ENCODE data around the gene CNEP1R1.

CNEP1R1 gene

DNA sequence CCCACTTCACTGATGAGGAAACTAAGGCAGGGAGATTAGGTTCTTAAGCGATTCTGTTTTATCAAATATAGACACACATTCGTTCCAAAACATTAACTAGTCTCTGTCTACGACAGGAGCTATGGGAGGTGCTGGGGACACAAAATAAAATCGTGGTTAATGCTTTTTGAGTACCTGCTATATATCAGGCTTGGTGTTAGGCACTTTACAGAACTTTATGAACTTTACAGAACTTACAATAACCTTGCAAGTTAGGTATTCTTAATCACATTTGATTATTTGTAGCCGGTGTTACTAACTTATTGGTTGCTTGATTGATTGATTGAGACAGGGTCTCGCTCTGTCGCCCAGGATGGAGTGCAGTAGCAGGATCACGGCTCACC lies 40.2 kb downstream of the CNEP1R1 start:
- DNase-seq (ENCODE audit: low read depth, low spot score): no peak

DNA sequence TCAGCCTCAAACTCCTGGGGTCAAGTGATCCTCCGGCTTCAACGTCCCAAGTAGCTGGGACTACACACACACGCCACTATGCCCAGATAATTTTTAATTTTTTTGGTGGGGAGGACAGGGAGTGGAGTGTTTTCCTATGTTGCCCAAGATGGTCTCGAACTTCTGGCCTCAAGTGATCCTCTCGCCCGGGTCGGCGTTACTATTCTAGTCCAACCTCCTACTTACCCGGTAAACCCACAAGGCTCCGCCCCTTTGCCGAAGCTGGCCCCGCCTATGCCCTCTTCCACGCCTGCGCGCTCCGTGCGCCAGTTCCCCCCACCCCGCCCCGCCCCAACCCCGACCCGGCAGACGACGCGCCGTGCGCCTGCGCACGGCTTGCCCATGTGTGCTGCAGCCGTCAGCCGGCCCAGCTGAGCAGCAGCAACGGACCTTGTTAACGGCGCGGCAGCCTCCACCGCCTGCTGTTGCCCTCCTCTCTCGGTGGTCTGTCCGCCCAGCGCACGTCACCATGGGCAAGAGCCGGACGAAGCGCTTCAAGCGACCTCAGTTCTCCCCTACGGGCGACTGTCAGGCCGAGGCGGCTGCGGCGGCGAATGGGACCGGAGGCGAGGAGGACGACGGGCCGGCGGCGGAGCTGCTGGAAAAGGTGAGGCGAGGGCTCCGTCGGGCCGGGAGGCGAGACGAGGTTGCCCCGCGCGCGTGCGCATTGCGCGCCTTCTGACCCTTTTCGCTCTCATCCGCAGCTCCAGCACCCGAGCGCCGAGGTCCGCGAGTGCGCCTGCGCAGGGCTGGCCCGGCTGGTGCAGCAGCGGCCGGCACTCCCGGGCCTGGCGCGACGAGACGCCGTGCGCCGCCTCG lies 40.8 kb downstream of the CNEP1R1 start, which contains the start of gene HEATR3:
HEATR3 (plus strand) TSS at position 347 of the 858 bp plus-strand sequence; CDS start at position 509, 162 bp downstream.
- peak; percentile 83 for DNase-seq (ENCODE audit: low read depth, low spot score)

DNA sequence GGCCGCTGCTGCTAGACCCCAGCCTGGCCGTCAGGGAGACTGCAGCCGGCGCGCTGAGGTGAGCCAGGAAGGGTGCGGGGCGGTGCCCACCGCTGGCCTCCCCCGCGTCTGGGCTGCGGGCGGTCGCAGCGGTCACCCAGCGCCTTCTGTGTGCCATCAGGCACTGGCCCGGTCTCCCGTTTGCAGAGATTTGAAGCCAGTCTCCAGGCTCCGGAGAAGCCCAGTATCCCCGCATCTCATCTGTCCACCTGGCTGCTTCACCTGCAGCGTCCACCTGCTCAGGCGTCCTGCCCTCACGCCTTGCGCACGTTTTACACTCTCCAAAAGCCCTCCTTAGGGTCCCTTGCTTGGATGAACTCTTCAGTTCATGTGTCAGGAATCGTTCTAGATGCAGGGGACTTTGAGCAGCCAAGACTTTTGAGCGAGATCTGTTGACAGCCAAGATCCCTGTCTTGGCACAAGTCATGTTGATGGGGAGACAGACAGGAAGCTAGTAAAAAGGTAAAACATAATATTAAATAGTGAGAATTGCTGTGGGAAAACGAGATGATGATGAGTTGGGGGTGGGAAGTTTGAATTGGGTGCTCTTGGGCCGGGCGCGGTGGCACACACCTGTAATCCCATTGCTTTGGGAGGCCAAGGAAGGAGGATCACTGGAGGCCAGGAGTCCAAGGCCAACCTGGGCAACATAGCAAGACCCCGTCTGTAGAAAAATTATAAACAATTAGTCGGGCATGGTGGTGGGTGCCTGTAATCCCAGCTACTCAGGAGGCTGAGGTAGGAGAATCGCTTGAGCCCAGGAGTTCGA lies 41.7 kb downstream of the CNEP1R1 start:
- no peak for DNase-seq (ENCODE audit: low read depth, low spot score)

DNA sequence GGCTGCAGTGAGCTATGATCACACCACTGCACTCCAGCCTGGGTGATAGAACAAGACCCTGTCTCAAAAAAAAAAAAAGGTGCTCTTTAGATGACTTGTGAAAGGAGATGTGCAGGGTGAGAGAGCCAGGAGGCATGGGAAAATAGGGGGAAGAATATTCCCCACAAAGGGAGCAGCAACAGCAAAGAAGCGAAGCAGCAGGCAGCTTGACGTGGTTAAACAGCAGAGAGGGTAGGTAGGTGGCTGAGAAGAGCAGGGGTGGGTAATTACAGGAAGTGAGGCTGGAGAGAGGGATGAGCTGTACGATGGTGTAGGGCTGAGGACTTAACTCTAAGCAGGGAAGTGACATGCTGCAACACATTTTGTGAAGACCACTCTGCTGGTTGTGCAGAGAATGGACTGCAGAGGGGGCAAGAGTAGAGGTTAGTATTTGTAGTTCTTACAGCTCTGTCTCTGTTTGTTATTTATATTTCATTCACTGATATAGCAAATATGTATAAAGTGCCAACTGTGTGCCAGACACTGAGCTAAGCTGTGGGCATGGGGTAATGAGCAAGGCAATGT lies 42.3 kb downstream of the CNEP1R1 start:
- no peak for DNase-seq (ENCODE audit: low read depth, low spot score)

DNA sequence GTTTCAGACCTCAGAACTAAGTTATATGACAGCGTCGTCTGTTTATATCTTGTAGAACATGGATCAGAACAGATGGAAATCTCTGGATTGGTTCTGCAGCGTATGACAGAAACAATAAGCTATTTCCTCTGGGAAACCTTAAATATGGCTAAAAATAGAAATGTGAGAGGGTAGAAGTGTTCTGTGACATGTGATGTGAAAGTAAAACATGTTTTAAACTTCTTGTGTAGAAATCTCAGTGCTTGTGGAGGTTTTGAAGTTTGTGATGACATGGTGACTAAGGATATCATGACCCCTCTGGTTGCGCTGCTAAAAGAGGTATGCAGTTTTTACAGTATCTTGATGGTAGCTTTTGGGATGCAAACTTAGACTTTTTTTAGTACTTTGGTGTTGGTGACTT lies 43.5 kb downstream of the CNEP1R1 start:
- DNase-seq (ENCODE audit: low read depth, low spot score): no peak

DNA sequence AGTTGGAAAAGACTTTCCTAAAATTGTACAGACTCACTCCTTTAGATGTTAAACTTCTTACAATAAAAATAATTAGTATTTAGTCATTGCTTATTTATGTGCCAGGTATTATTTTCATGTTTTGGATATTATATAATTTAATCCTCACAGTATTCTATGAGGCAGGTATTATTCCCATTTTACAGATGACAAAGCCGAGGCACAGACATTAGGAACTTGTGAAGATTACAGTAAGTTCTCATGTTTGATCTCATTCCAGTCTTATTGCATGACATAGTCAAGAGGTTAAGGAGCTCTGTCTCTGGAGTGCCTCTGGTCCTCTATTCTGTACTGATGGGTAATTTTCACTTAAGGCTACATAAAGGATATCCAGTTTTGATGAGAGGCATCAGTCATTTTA lies 44.0 kb downstream of the CNEP1R1 start:
- no peak for DNase-seq (ENCODE audit: low read depth, low spot score)

DNA sequence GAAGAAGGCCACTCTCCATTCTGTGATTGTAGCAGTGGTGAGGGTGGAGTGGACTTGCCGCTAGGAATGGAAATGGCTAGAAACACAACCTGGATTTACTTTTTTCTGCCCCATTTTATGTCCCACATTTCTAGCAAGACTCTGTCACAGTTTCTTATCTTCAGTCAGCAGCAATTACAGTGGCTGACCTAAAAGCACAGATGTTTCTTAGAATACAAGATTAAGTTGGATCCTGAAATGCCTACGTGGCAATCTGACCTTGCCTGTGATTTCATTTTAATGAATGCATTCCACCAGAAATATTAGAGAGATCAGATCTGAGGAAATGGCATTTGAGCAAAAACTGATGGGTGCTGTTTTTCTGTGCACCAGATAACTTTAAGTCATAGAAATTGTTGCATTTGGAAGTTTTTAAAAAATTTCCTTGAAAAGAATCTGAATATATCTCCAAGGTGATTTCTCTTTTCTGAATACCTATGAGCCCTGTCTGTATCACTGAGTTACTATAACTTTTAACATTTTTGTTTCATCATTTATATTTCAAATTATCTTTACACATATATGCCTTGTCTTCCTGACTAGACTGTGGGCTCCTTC lies 46.1 kb downstream of the CNEP1R1 start:
- DNase-seq (ENCODE audit: low read depth, low spot score): no peak

DNA sequence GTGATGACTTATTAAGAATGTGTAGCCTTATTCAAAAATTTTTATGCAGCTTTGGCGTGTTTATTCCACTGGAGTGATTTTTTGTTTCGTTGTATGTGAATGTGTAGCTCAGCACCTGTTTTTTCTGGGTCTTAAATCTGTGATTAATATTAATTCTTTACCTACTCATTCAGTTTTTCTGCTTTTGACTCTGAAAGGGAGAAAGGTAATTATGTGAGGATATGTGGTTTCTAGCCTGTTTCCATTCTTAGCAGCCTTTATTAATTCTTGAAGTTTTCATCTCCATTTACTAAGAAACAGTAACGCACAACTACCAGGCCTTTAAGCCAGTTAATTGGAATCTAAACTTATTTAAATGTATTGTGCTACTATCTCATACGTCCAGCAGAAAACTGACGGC lies 47.7 kb downstream of the CNEP1R1 start:
- DNase-seq (ENCODE audit: low read depth, low spot score): no peak

DNA sequence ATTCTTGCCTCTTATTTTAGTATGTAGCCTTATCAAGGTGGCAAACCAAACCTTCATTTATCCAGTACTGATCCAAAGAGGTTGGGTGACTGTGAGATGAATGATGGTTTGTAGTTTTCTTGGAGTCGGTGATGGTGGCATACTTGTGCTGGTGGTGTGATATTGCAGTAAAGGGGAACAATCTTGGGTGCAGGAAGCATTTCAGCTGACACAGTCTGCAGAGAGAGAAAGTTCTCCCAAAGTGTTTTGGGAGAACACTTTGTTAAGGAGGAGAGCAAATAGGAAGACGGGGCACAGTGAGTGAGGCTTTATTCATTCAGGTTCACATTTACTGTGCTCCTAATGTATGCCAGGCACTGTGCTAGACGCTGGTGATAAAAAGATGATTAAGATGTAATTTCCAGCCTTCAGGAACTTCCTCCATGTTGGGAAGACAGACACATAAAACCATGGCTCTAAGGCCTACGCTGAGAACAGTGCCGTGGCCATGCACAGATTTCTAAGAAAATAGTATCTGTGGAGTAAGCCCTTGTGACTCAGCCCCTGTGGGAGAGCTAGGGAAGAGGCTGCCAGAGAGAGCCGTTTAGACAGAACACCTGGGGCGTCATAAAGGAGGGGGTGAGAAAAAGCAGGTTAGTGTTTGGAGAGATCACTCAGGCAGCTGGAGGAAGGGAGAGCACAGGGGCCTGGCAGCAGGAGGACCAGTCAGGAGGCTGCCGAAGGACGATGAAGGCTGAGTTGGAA lies 54.5 kb downstream of the CNEP1R1 start:
- no peak for DNase-seq (ENCODE audit: low read depth, low spot score)

DNA sequence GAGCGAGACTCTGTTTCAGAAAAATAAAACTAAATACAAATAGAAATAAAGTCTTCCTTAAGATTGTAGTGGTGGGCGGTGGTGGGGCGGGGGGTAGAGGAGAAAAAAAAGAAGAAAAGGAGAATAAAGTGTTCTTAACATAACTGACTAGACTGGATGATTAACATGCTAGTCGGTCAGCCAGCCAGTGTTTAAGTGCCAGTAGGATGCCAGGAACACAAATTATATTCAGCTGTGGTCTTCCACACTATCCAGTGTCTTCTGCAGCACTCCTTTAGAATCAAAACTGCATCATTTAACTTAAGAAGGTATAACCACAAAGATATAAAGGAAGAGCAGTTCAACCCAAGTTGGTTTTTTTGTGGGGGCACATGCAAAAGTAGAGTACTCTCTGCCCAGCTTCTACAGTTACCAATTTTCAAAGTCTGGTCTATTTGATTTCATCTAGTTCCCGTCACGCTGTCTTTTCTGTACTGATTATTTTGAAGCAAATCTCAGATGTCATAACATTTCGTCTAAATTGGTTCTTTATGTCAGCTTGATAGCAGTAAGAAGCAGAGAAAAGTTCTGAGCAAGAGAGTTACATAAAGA lies 56.5 kb downstream of the CNEP1R1 start:
- DNase-seq (ENCODE audit: low read depth, low spot score): no peak

DNA sequence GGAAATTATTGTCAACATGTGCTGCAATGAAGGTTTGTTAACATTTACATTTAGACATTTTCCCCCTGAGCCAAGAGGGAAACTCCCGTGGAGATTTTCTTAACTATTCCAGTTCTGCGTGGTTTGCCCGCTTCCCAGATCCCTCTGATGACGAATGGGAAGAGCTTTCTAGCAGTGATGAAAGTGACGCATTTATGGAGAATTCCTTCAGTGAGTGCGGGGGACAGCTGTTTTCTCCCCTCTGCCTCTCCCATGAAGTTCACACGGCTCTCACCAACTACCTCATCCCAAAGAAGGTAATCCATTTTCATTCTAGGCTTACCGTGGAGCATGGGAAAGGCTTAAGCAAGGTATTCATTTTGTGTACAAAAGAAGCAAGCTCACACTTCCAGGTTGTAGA lies 59.0 kb downstream of the CNEP1R1 start:
- no peak for DNase-seq (ENCODE audit: low read depth, low spot score)

DNA sequence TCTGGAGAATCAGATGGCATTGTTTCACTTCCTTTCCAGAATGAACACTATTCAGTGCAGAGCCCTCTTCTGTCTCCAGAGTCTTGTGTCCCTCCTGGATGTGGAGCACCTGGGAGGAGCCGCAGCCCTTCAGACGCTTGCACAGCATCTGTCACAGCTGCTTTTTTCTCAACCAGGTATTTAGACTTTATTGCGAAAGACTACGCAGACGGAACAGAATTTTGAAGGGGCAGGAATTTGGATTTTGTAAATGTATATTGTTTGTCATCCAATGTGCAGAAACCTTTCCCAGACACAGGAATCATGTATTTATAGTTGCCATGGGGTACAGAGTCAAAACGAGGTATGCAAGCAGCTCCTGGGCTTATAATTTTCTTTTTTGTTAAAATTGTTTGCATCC lies 61.2 kb downstream of the CNEP1R1 start:
- no peak for DNase-seq (ENCODE audit: low read depth, low spot score)

Data from activated CD4-positive, CD25-positive, alpha-beta regulatory T cell treated with anti-CD3 and anti-CD28 coated beads, Interleukin-2, amount 50 U/mL, for 16 hours (primary cell).